SKM-1 (cell line): ENCODE results near the gene TMEM52.
A peak's percentile ranks its signal among the peaks of the same experiment; 100 is the strongest.

Experiments
- DNase-seq: peaks from one replicate; lab custom pipeline; 2025; ENCODE audit not compliant: unreplicated experiment; lab: John Stamatoyannopoulos, UW

TMEM52 gene

GRCh38 chr1:1918901-1919303 lies at the start of gene TMEM52:
TMEM52 (minus strand) TSS chr1:1919279; CDS start chr1:1919265, 14 bp downstream.
- no peak for DNase-seq

DNA sequence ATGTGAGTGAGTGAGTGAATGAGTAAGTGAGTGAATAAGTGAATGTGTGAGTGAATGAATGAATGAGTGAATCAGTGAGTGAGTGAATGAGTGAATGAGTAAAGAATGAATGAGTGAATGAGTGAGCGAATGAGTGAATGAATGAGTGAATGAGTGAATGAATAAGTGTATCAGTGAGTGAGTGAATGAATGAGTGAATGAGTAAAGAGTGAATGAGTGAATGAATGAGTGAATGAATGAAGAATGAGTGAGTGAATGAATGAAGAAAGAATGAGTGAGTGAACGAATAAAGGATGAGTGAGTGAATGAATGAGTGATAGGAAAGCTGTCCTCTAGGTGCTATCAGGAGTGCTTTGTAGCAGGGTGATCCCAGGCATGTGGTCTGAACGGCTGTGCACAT lies 48.8 kb upstream of the TMEM52 start:
- no peak for DNase-seq

DNA sequence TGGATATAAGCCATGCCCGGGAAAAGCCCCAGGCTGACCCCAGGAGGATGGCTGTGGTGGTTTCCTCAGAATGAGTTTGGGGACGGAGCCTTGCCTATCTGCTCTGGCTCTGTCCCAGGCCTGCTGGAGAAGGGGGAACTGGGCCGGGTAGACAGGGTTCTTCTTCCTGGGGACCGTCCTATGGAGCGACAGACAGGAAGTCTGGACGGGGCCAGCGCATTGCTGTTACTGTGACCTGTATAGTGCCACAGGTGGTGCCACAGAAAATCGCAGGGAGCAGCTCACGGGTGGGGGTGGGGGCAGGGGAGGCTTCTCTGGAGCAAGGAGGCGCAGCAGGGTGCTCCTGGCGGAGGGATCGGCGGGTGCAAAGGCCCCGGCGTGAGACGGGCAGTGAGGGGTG lies 48.1 kb upstream of the TMEM52 start:
- DNase-seq, result no peak

GRCh38 chr1:1966071-1966740 lies 47.1 kb upstream of the TMEM52 start:
- no peak for DNase-seq

- DNase-seq, result no peak
Measured at GRCh38 chr1:1965546-1965945, 46.5 kb upstream of the TMEM52 start.

DNA sequence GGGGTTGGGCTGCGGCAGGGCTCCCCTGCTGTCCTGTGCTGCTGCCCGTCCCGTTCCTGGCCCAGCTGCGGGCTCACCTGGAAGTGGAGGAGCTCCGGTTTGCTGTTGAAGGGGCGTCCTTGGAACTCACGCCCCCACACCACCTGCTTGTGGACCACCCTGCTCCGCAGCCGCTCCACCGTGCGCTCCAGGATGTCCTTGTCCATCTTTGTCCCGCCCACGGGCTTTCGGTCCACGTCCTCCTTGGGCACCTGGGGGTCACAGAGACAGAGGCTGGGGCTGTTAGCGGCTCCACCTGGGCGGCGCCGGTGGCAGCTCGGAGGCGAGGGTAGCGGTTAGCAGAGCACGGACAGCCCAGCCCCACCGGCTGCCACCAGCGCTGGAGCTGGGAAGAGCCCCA lies 45.7 kb upstream of the TMEM52 start:
- DNase-seq, result no peak

GRCh38 chr1:1963570-1963969 lies 44.5 kb upstream of the TMEM52 start:
- DNase-seq, result no peak

DNA sequence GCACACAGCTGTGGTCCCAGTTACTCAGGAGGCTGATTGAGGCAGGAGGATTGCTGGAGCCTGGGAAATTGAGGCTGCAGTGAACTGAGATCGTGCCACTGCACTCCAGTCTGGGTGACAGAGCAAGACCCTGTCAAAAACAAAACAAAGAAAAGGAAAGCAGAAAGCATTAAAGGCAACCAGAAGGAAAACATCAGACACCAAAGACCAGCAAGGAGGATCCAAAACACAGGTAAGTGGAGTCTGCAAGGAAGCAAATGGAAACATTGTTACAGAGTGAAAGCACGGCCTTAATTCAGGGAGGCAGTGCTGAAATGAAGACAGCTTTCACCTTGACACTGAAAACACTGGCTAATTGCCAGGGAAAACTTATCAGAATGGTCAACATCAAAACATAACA lies 43.7 kb upstream of the TMEM52 start:
- DNase-seq, result no peak

- no peak for DNase-seq
Measured at GRCh38 chr1:1960480-1961196, 41.6 kb upstream of the TMEM52 start.

- DNase-seq, result peak; percentile 60
Measured at GRCh38 chr1:1959840-1960479, 40.9 kb upstream of the TMEM52 start.

- DNase-seq, result no peak
Measured at GRCh38 chr1:1959459-1959839, 40.4 kb upstream of the TMEM52 start.

GRCh38 chr1:1958071-1958541 lies 39.0 kb upstream of the TMEM52 start:
- DNase-seq, result no peak

GRCh38 chr1:1957533-1957961 lies 38.5 kb upstream of the TMEM52 start:
- DNase-seq, result no peak

GRCh38 chr1:1956586-1957532 lies 37.8 kb upstream of the TMEM52 start:
- DNase-seq, result no peak

- DNase-seq, result no peak
Measured at GRCh38 chr1:1956101-1956500, 37.0 kb upstream of the TMEM52 start.

DNA sequence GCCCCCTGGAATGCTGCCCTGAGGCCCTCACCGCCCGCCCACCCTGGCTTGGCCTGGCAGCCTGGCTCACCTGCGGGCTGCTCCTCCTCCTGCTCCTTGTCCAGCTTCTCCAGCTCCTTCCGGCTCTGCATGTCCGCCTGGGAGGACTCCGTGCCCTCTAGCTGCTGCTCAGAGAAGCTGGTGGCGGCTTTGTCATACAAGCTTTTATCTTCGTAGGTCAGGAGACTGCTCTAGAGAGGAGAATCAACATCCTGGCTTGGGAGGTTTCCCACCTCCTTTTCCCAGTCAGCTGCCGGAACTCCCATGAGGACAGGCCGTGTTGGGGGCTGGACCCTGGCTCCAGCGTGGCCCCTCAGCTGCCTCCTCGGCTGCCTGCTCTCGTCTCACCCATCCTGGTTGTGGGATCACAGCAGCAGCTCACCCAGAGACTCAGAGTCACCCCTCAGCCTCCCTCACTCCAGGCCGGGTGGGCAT lies 36.6 kb upstream of the TMEM52 start:
- DNase-seq, result no peak

DNA sequence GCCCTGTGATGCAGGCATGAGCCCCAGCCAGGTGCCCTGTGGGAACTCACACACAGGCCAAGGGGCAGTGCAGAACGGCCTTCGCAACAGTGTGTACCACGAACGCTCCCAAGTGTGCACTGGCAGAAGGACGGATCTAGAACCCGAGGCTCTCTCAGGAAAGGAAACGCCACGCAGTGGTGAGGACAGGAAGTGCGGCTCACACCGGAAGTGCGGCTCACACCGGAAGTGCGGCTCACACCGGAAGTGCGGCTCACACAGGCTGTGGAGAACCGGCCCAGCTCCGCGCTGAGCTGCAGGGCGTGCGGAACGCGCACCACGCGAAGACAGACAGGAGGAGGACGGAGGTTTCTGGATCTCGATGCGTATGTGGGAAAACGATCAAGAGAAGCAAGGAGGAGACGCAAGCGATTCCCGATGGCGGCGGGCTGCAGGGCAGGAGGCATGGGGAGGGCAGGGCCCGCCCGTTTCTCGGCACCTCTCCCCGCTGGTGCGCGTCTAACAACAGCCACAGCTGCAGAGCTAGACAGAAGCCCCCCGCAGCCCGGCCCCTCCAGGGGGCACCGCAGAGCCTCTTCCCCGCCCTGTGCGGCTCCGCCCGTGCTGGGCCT lies 35.9 kb upstream of the TMEM52 start:
- no peak for DNase-seq

- DNase-seq, result no peak
Measured at GRCh38 chr1:1954015-1954414, 34.9 kb upstream of the TMEM52 start.

GRCh38 chr1:1950940-1951339 lies 31.9 kb upstream of the TMEM52 start:
- DNase-seq, result no peak

DNA sequence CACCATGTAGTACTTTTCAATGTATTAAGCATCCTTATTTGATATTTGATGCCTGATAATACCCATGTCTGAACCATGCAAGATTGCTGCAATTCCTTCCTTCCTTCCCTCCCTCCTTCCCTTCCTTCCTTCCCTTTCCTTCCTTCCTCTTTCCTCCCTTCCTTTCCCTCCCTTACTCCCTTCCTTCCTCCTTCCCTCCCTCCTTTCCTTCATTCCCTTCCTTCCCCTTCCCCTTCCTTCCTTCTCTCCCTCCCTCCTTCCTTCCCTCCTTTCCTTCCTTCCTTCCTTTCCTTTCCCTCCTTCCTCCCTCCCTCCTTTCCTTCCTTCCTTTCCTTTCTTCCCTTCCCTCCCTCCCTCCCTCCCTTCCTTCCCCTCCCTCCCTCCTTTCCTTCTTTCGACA lies 29.7 kb upstream of the TMEM52 start:
- DNase-seq, result no peak
